Peyer's patch (tissue), 4 donors: ENCODE measurements around the gene SERPINA3.

Source experiments
- CTCF ChIP-seq, 6 experiments: fragments of 450-650 bp in 4 of 6; fragments of 200-600 bp in 2 of 6; sonication (generic) in 1 of 6; IDR thresholded peaks; one replicate each; pipeline ENCODE4 v1.5.1; 2017 to 2019; ENCODE audit warnings: antibody characterized with exemption in 6 of 6, mild to moderate bottlenecking in 3 of 6, moderate library complexity in 1 of 6
- POLR2A ChIP-seq, 2 donors: fragments of 450-650 bp; IDR thresholded peaks; one replicate each; pipeline ENCODE4 v1.5.1; 2017; ENCODE audit warnings: antibody characterized with exemption in 2 of 2, mild to moderate bottlenecking in 2 of 2, moderate library complexity in 2 of 2

GRCh38 chr14:94605361-94605760, 6.8 kb upstream of the SERPINA3 start:
- TF ChIP-seq CTCF (IDR thresholded peaks at IDR 0.05) (no peak), POLR2A (IDR thresholded peaks at IDR 0.05) (no peak)
